Prostate gland (tissue), 2 donors: Measurements from ENCODE around the gene C2orf92. TPM values are rescaled to one million over a fixed set of nuclear protein-coding genes. Genes with fewer than 3 reads are reported as not detected.

Source experiments
- DNase-seq: peaks from one replicate; pipeline ENCODE4 v3.0.0-alpha.2; 2019; ENCODE audit warnings: low spot score
- H3K27ac ChIP-seq, 2 donors: fragments of 200-600 bp; sonication (generic); 2 replicates each; pipeline ENCODE4 v1.5.1; 2017 to 2019
- H3K27me3 ChIP-seq: fragments of 200-600 bp; sonication (generic); replicated peaks from 2 replicates; pipeline ENCODE4 v1.5.1; 2019; ENCODE audit not compliant: insufficient read depth
- H3K36me3 ChIP-seq, 2 donors: fragments of 200-600 bp; sonication (generic); 1 replicate in 1 of 2; 2 replicates in 1 of 2; pipeline versions ENCODE4 v1.5.1 to v1.8.1; 2017 to 2019
- H3K4me1 ChIP-seq: fragments of 200-600 bp; sonication (generic); replicated peaks from 2 replicates; pipeline ENCODE4 v1.5.1; 2019
- H3K4me3 ChIP-seq, 2 donors: fragments of 200-600 bp; sonication (generic); 2 replicates each; pipeline ENCODE4 v1.5.1; 2017 to 2019
- H3K9me3 ChIP-seq: fragments of 200-600 bp; sonication (generic); 2 replicates; pipeline ENCODE4 v1.5.1; 2017
- CTCF ChIP-seq, 4 experiments: fragments of 200-600 bp in 2 of 4; fragments of 450-650 bp in 2 of 4; sonication (generic) in 2 of 4; IDR thresholded peaks; 1 replicate in 3 of 4; 2 replicates in 1 of 4; pipeline ENCODE4 v1.5.1; 2016 to 2019; ENCODE audit warnings: antibody characterized with exemption in 4 of 4, mild to moderate bottlenecking in 2 of 4, moderate library complexity in 2 of 4
- POLR2A ChIP-seq: fragments of 450-650 bp; IDR thresholded peaks from one replicate; pipeline ENCODE4 v1.6.1; 2016; ENCODE audit warnings: antibody characterized with exemption, mild to moderate bottlenecking
- POLR2AphosphoS5 ChIP-seq: sonication (generic); formaldehyde crosslinking; IDR thresholded peaks from one replicate; pipeline ENCODE4 v1.6.1; 2017; ENCODE audit warnings: antibody characterized with exemption
- WGBS: methylation state at CpG from one replicate; pipeline ENCODE4 v1.1.5; 2018; 5-methylcytosine and 5-hydroxymethylcytosine counted together
- intact Hi-C: fragments of 100-400 bp; cut with DNase I; formaldehyde crosslinking; loops from one replicate; pipeline ENCODE4 v1.14.2; 2022
- total RNA-seq, 2 donors: library from RNA; depleted of rRNA; stranded (reverse); fragments of >200 nt; gene quantifications; one replicate each; pipeline ENCODE4 v1.1.0, GENCODE V29; 2016

The C2orf92 gene
- total RNA-seq, 2 donors from 2014 or later = 2.0 to 7.0 TPM

DNA sequence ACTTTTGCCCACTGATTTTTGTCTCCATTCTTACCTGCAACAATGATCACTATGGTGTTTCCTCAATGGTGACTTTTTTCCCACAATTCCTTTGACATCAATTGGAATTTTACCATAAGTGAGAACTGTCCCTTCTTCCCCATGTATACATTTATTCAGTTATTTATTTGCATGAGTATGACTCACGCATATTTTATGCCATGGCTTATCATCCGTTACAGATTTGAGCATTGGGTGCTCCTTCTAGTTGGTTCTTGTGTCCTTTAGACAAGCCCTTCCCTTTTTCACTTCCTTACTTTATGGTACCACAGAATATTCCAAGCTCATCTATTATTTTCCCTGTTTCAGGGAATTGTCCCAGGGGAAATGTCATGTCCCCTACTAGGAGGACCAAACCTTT lies 16.0 kb upstream of the C2orf92 start:
- intact Hi-C loops = no loop called here
- H3K9me3 ChIP-seq = no peaks in the 10 kb centered on the region
- H3K4me1 ChIP-seq = no peaks in the 10 kb centered on the region
- H3K27me3 ChIP-seq = no peaks in the 10 kb centered on the region
- no peak overlapping the region for H3K4me3 ChIP-seq
- TF ChIP-seq POLR2A = no peak
- TF ChIP-seq CTCF (IDR thresholded peaks at IDR 0.05) = no peak
- no peak for TF ChIP-seq POLR2AphosphoS5
- H3K27ac ChIP-seq = no peak overlapping the region
- WGBS = 98% methylated on average over 2 of the region's 2 CpGs
- DNase-seq = no peak
- peaks cover under 1 to 10% of the 10 kb centered on the region in 2 donors for H3K36me3 ChIP-seq

- Histone ChIP-seq H3K27me3 (no peaks in the 10 kb centered on the region), H3K36me3 (peaks cover 5 to 11% of the 10 kb centered on the region in 2 donors), H3K4me3 (no peak overlapping the region), H3K4me1 (no peaks in the 10 kb centered on the region), H3K27ac (no peak overlapping the region), H3K9me3 (no peaks in the 10 kb centered on the region)
- 100% methylated on average over 1 of the region's 1 CpG for WGBS
- DNase-seq = no peak
- intact Hi-C loops = no loop called here
- TF ChIP-seq CTCF (IDR thresholded peaks at IDR 0.05) (no peak), POLR2AphosphoS5 (no peak), POLR2A (no peak)
Observed at GRCh38 chr2:97653874-97654273, 15.6 kb upstream of the C2orf92 start.

DNA sequence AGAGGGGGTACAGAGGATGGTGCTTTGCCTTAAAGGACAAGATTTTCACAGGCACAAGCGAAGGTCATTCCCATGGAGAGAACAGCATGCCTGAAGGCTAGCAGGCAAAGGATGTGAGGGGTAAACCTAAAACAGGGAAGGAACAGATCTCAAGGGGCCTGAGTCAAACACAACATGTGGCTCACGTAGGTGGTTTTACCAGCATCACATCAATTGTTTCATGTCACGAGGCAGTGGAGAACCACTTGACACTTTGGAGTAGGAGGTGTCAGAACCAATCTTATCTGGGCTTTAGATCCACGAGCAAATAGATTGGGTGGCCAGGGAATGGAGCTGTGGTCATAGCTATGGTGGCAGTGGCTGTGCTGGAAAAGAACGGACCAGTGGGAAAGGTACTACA lies 15.2 kb upstream of the C2orf92 start:
- intact Hi-C loops = no loop called here
- Histone ChIP-seq H3K4me3 (no peak overlapping the region), H3K4me1 (no peaks in the 10 kb centered on the region), H3K27me3 (no peaks in the 10 kb centered on the region), H3K9me3 (no peaks in the 10 kb centered on the region), H3K36me3 (peaks cover 6 to 11% of the 10 kb centered on the region in 2 donors), H3K27ac (no peak overlapping the region)
- DNase-seq = no peak
- 93% methylated on average over 5 of the region's 5 CpGs for WGBS
- TF ChIP-seq CTCF (IDR thresholded peaks at IDR 0.05) = no peak
- TF ChIP-seq POLR2AphosphoS5 = no peak
- TF ChIP-seq POLR2A = no peak

DNA sequence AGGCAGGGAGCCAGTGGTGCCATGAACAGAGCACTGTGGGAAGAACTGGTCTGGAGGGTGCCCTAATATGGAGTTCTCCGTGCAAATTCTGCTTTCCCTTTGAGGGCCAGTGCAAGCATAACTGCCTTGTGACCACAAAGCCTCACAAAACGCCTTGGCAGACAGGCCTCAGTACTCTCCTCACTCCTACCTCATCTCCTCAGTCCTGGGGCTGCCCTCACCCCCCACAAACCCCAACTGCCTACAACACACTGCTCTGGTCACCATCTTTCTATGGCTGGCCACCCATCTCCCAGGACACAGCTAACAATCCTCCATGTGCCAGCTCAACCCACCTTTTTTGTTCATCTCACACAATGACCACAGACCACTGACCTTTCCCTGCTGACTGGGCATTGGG lies 14.7 kb upstream of the C2orf92 start:
- intact Hi-C loops = no loop called here
- Histone ChIP-seq H3K9me3 (no peaks in the 10 kb centered on the region), H3K4me1 (no peaks in the 10 kb centered on the region), H3K27me3 (no peaks in the 10 kb centered on the region), H3K27ac (no peak overlapping the region), H3K4me3 (no peak overlapping the region), H3K36me3 (peaks cover 6 to 11% of the 10 kb centered on the region in 2 donors)
- 97% methylated on average over 2 of the region's 2 CpGs for WGBS
- TF ChIP-seq POLR2AphosphoS5 (no peak), CTCF (IDR thresholded peaks at IDR 0.05) (no peak), POLR2A (no peak)
- DNase-seq = no peak

GRCh38 chr2:97656129-97656755 lies 13.3 kb upstream of the C2orf92 start:
- no peaks in the 10 kb centered on the region for H3K27me3 ChIP-seq
- no peak overlapping the region for H3K27ac ChIP-seq
- peaks cover 6 to 11% of the 10 kb centered on the region in 2 donors for H3K36me3 ChIP-seq
- no peaks in the 10 kb centered on the region for H3K9me3 ChIP-seq
- H3K4me3 ChIP-seq = no peak overlapping the region
- WGBS = 97% methylated on average over 7 of the region's 7 CpGs
- DNase-seq = no peak
- intact Hi-C loops = no loop called here
- H3K4me1 ChIP-seq = peaks cover 1% of the 10 kb centered on the region
- TF ChIP-seq CTCF (IDR thresholded peaks at IDR 0.05) = no peak
- no peak for TF ChIP-seq POLR2AphosphoS5
- no peak for TF ChIP-seq POLR2A
